H9 (cell line): ENCODE results near the gene STXBP1. TPM values are rescaled to one million over a fixed set of nuclear protein-coding genes. Genes with fewer than 3 reads are reported as not detected.
A peak's percentile ranks its signal among the peaks of the same experiment; 100 is the strongest.

Experiments used
- DNase-seq: peaks from one replicate; pipeline ENCODE4 v3.0.0-alpha.2; 2017
- H2AFZ ChIP-seq: one replicate; pipeline ENCODE4 v1.6.1; 2013; ENCODE audit warnings: mild to moderate bottlenecking, low read length, control low read depth, moderate library complexity
- H2AK5ac ChIP-seq: 2 replicates; pipeline ENCODE4 v1.6.1; 2013; ENCODE audit warnings: low read length, control low read depth, mixed read lengths; ENCODE audit not compliant: insufficient read length
- H2BK120ac ChIP-seq: one replicate; pipeline ENCODE4 v1.6.1; 2013; ENCODE audit warnings: low read depth, mild to moderate bottlenecking, low read length, control low read depth, inconsistent platforms; ENCODE audit not compliant: poor library complexity, severe bottlenecking
- H2BK12ac ChIP-seq: 2 replicates; pipeline ENCODE4 v1.6.1; 2013; ENCODE audit warnings: low read length, control low read depth, mixed read lengths, low read depth; ENCODE audit not compliant: insufficient read length
- H2BK15ac ChIP-seq: 2 replicates; pipeline ENCODE4 v1.6.1; 2013; ENCODE audit warnings: low read depth, low read length, control low read depth
- H2BK20ac ChIP-seq: one replicate; pipeline ENCODE4 v1.6.1; 2013; ENCODE audit warnings: low read depth, mild to moderate bottlenecking, low read length, control low read depth, inconsistent platforms; ENCODE audit not compliant: poor library complexity, severe bottlenecking
- H2BK5ac ChIP-seq: 2 replicates; pipeline ENCODE4 v1.6.1; 2013; ENCODE audit warnings: low read length, control low read depth, mixed read lengths; ENCODE audit not compliant: insufficient read length
- H3K14ac ChIP-seq: 2 replicates; pipeline ENCODE4 v1.6.1; 2013; ENCODE audit warnings: low read length, control low read depth; ENCODE audit not compliant: insufficient read depth
- H3K18ac ChIP-seq: 2 replicates; pipeline ENCODE4 v1.6.1; 2013; ENCODE audit warnings: low read depth, mild to moderate bottlenecking, mixed read lengths, low read length, control low read depth; ENCODE audit not compliant: insufficient read length
- H3K23ac ChIP-seq: 2 replicates; pipeline ENCODE4 v1.6.1; 2013; ENCODE audit warnings: low read length, control low read depth, mixed read lengths, low read depth; ENCODE audit not compliant: insufficient read length
- H3K23me2 ChIP-seq: 2 replicates; pipeline ENCODE4 v1.6.1; 2013; ENCODE audit warnings: low read depth, mild to moderate bottlenecking, mixed read lengths, low read length, control low read depth; ENCODE audit not compliant: insufficient read length, poor library complexity, severe bottlenecking
- H3K27ac ChIP-seq: 2 replicates; pipeline ENCODE4 v1.5.1; 2013; ENCODE audit warnings: low read length, control low read depth, mixed read lengths, low read depth; ENCODE audit not compliant: insufficient read length
- H3K27me3 ChIP-seq: 2 replicates; pipeline ENCODE4 v1.6.1; 2013; ENCODE audit warnings: low read length, control low read depth, inconsistent platforms; ENCODE audit not compliant: insufficient read depth
- H3K4ac ChIP-seq: 2 replicates; pipeline ENCODE4 v1.6.1; 2013; ENCODE audit warnings: low read depth, mild to moderate bottlenecking, control low read depth, inconsistent platforms, low read length, moderate library complexity
- H3K4me1 ChIP-seq: 2 replicates; pipeline ENCODE4 v1.6.1; 2013; ENCODE audit warnings: low read length, control low read depth, inconsistent platforms; ENCODE audit not compliant: insufficient read depth
- H3K4me2 ChIP-seq: 2 replicates; pipeline ENCODE4 v1.6.1; 2013; ENCODE audit warnings: low read length, control low read depth, mixed read lengths; ENCODE audit not compliant: insufficient read length, insufficient read depth
- H3K56ac ChIP-seq: 2 replicates; pipeline ENCODE4 v1.6.1; 2013; ENCODE audit warnings: low read depth, mild to moderate bottlenecking, mixed read lengths, low read length, control low read depth; ENCODE audit not compliant: insufficient read length
- H3K79me1 ChIP-seq: 2 replicates; pipeline ENCODE4 v1.6.1; 2013; ENCODE audit warnings: low read depth, mild to moderate bottlenecking, moderate library complexity, low read length, control low read depth, inconsistent platforms; ENCODE audit not compliant: insufficient read depth, poor library complexity, severe bottlenecking
- H3K79me2 ChIP-seq: 2 replicates; pipeline ENCODE4 v1.6.1; 2013; ENCODE audit warnings: low read length, control low read depth, inconsistent platforms; ENCODE audit not compliant: insufficient read depth
- H3K9ac ChIP-seq: 2 replicates; pipeline ENCODE4 v1.6.1; 2013; ENCODE audit warnings: low read length, control low read depth, mixed read lengths; ENCODE audit not compliant: insufficient read length; ENCODE audit errors: extremely low read depth
- H3K9me3 ChIP-seq: one replicate; pipeline ENCODE4 v1.6.1; 2013; ENCODE audit warnings: low read depth, low read length, inconsistent platforms; ENCODE audit not compliant: control insufficient read depth
- H3T11ph ChIP-seq: one replicate; pipeline ENCODE4 v1.6.1; 2013; ENCODE audit warnings: mild to moderate bottlenecking, low read length, control low read depth, inconsistent platforms
- H4K20me1 ChIP-seq: one replicate; pipeline ENCODE4 v1.6.1; 2013; ENCODE audit not compliant: control insufficient read depth, insufficient read length, insufficient read depth
- H4K5ac ChIP-seq: 2 replicates; pipeline ENCODE4 v1.6.1; 2013; ENCODE audit warnings: low read depth, mild to moderate bottlenecking, mixed read lengths, low read length, control low read depth; ENCODE audit not compliant: insufficient read length
- H4K8ac ChIP-seq: replicated peaks from 2 replicates; pipeline ENCODE4 v1.6.1; 2013; ENCODE audit warnings: low read length, control low read depth, mixed read lengths, low read depth; ENCODE audit not compliant: insufficient read length
- H4K91ac ChIP-seq: 2 replicates; pipeline ENCODE4 v1.6.1; 2013; ENCODE audit warnings: low read depth, mild to moderate bottlenecking, moderate library complexity, mixed read lengths, low read length, control low read depth; ENCODE audit not compliant: insufficient read length
- H3K27ac Mint-ChIP-seq, 3 experiments: 2 replicates in 2 of 3; 3 replicates in 1 of 3; pipeline ENCODE4 v1.8.0; 2020 to 2021; ENCODE audit warnings: mixed read lengths in 3 of 3, mild to moderate bottlenecking in 1 of 3, moderate library complexity in 1 of 3
- H3K27me3 Mint-ChIP-seq: 2 replicates; pipeline ENCODE4 v1.8.0; 2021; ENCODE audit warnings: low read depth, mild to moderate bottlenecking, moderate library complexity, mixed read lengths
- H3K36me3 Mint-ChIP-seq, 3 experiments: 2 replicates in 2 of 3; 3 replicates in 1 of 3; pipeline ENCODE4 v1.8.0; 2020 to 2021; ENCODE audit warnings: low read depth in 3 of 3, mixed read lengths in 3 of 3; ENCODE audit not compliant: insufficient read depth in 1 of 3
- H3K4me1 Mint-ChIP-seq, 2 experiments: 2 replicates each; pipeline ENCODE4 v1.8.0; 2020; ENCODE audit warnings: mixed read lengths in 2 of 2
- H3K4me3 Mint-ChIP-seq, 2 experiments: 2 replicates in 1 of 2; 3 replicates in 1 of 2; pipeline ENCODE4 v1.8.0; 2020 to 2021; ENCODE audit warnings: mild to moderate bottlenecking in 2 of 2, mixed read lengths in 2 of 2, moderate library complexity in 1 of 2
- H3K9me3 Mint-ChIP-seq, 2 experiments: 2 replicates in 1 of 2; 3 replicates in 1 of 2; pipeline ENCODE4 v1.8.0; 2020; ENCODE audit warnings: mild to moderate bottlenecking in 2 of 2, mixed read lengths in 2 of 2, moderate library complexity in 1 of 2
- CTCF ChIP-seq: fragments of 200-600 bp; sonication (generic); conservative IDR thresholded peaks from 3 replicates; pipeline ENCODE4 v1.8.0; 2021; ENCODE audit warnings: antibody characterized with exemption, mild to moderate bottlenecking
- WGBS: extraction: QIAGEN DNeasy Blood & Tissue Kit; methylation state at CpG from one replicate; pipeline ENCODE4 v1.1.7; 2013; ENCODE audit warnings: missing lambda C conversion rate, low lambda C conversion rate, mixed read lengths; ENCODE audit not compliant: insufficient read length; ENCODE audit errors: extremely low coverage; 5-methylcytosine and 5-hydroxymethylcytosine counted together
- total RNA-seq: library from RNA; stranded (reverse); gene quantifications from 2 replicates; pipeline ENCODE4 v1.2.1, GENCODE V29; 2021

STXBP1 gene
- total RNA-seq, 1 experiment from 2014 or later: 22.3 TPM

DNA sequence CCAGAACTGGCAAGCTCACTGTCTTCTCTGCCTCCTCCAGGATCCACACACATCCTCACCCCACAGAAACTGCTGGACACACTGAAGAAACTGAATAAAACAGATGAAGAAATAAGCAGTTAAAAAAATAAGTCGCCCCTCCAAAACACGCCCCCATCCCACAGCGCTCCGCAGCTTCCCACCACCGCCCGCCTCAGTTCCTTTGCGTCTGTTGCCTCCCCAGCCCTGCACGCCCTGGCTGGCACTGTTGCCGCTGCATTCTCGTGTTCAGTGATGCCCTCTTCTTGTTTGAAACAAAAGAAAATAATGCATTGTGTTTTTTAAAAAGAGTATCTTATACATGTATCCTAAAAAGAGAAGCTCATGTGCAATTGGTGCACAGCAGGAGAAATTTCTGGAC lies 78.7 kb downstream of the STXBP1 start:
- WGBS: no CpG with 5 or more reads among the region's 10 CpGs
- Histone ChIP-seq H3K79me2 (no peaks in the 10 kb centered on the region), H4K8ac (no peak overlapping the region), H3K14ac (no peak overlapping the region; the same call in 1 of the 2 replicates), H2BK120ac (no peak overlapping the region), H3K27ac (no peak overlapping the region), H2BK12ac (no peak overlapping the region), H3K27me3 (no peaks in the 10 kb centered on the region), H4K20me1 (no peaks in the 10 kb centered on the region), H4K5ac (no peak overlapping the region), H2AFZ (no peak overlapping the region), H3K4me1 (no peaks in the 10 kb centered on the region), H3K79me1 (no peaks in the 10 kb centered on the region), H3K4ac (no peak overlapping the region), H3T11ph (no peak overlapping the region), H3K9ac (no peak overlapping the region), H3K23ac (no peak overlapping the region), H4K91ac (no peak overlapping the region), H3K56ac (no peak overlapping the region), H2AK5ac (no peak overlapping the region), H2BK15ac (no peak overlapping the region), H2BK20ac (no peak overlapping the region), H3K23me2 (no peaks in the 10 kb centered on the region), H3K4me2 (no peak overlapping the region), H3K18ac (no peak overlapping the region), H2BK5ac (no peak overlapping the region), H3K9me3 (no peaks in the 10 kb centered on the region)
- Mint-ChIP-seq H3K4me3 (no peak overlapping the region), H3K27me3 (no peaks in the 10 kb centered on the region), H3K36me3 (peaks cover 18 to 30% (median 28%) of the 10 kb centered on the region in 3 experiments; a peak in 6 of 7 replicates), H3K4me1 (no peaks in the 10 kb centered on the region), H3K9me3 (no peaks in the 10 kb centered on the region; a peak in 1 of 5 replicates), H3K27ac (peak overlapping the region in 1 of 3 experiments; percentile 72; a peak in 1 of 7 replicates)
- no peak for TF ChIP-seq CTCF
- no peak for DNase-seq
